Spleen (tissue), 11 donors: ENCODE data around the gene COBL. TPM values are rescaled to one million over a fixed set of nuclear protein-coding genes. Genes with fewer than 3 reads are reported as not detected.

Experiments used
- DNase-seq: peaks from one replicate; pipeline ENCODE4 v3.0.0-alpha.2; 2020
- H3K27ac ChIP-seq, 8 donors: fragments of 200-600 bp; sonication (generic) in 7 of 8; 1 replicate in 4 of 8; 2 replicates in 4 of 8; pipeline versions ENCODE4 v1.5.0 to v1.8.0; 2016 to 2021; ENCODE audit warnings: inconsistent platforms in 4 of 8, mild to moderate bottlenecking in 4 of 8, moderate library complexity in 1 of 8
- H3K27me3 ChIP-seq, 7 donors: fragments of 200-600 bp; sonication (generic) in 6 of 7; replicated peaks in 1 of 7; 1 replicate in 4 of 7; 2 replicates in 3 of 7; pipeline versions ENCODE4 v1.5.0 to v1.8.0; 2016 to 2021; ENCODE audit warnings: inconsistent platforms in 3 of 7, mild to moderate bottlenecking in 1 of 7
- H3K36me3 ChIP-seq, 6 donors: fragments of 200-600 bp; sonication (generic) in 5 of 6; 1 replicate in 4 of 6; 2 replicates in 2 of 6; pipeline versions ENCODE4 v1.5.0 to v1.8.0; 2016 to 2021; ENCODE audit warnings: inconsistent platforms in 2 of 6
- H3K4me1 ChIP-seq, 6 donors: fragments of 200-600 bp; sonication (generic) in 5 of 6; 1 replicate in 3 of 6; 2 replicates in 3 of 6; pipeline versions ENCODE4 v1.5.0 to v1.8.0; 2016 to 2021; ENCODE audit warnings: inconsistent platforms in 3 of 6
- H3K4me3 ChIP-seq, 8 donors: fragments of 200-600 bp; sonication (generic) in 7 of 8; 1 replicate in 4 of 8; 2 replicates in 4 of 8; pipeline versions ENCODE4 v1.5.0 to v1.8.0; 2016 to 2021; ENCODE audit warnings: inconsistent platforms in 4 of 8, mild to moderate bottlenecking in 4 of 8, moderate library complexity in 2 of 8
- H3K9me3 ChIP-seq, 8 donors: fragments of 200-600 bp; sonication (generic) in 7 of 8; 1 replicate in 4 of 8; 2 replicates in 4 of 8; pipeline versions ENCODE4 v1.5.0 to v1.8.0; 2016 to 2021; ENCODE audit warnings: inconsistent platforms in 4 of 8
- CTCF ChIP-seq, 11 experiments: fragments of 200-600 bp in 7 of 11; fragments of 450-650 bp in 4 of 11; sonication (generic) in 4 of 11; IDR thresholded peaks in 8 of 11; conservative IDR thresholded peaks in 3 of 11; 1 replicate in 7 of 11; 2 replicates in 4 of 11; pipeline versions ENCODE4 v1.4.0 to v1.8.0; 2016 to 2021; ENCODE audit warnings: antibody characterized with exemption in 11 of 11, inconsistent platforms in 4 of 11, mild to moderate bottlenecking in 1 of 11
- POLR2A ChIP-seq, 3 donors: fragments of 450-650 bp; IDR thresholded peaks; one replicate each; pipeline ENCODE4 v1.5.1; 2017; ENCODE audit warnings: antibody characterized with exemption in 3 of 3, mild to moderate bottlenecking in 1 of 3
- POLR2AphosphoS5 ChIP-seq, 3 donors: sonication (generic); formaldehyde crosslinking; IDR thresholded peaks; one replicate each; pipeline ENCODE4 v1.5.1; 2017; ENCODE audit warnings: antibody characterized with exemption in 3 of 3
- WGBS, 5 donors: extraction: QIAGEN DNeasy Blood & Tissue Kit in 3 of 5; methylation state at CpG; one replicate each; pipeline versions ENCODE4 v1.1.5 to v1.1.7; 2013 to 2018; 5-methylcytosine and 5-hydroxymethylcytosine counted together
- intact Hi-C: fragments of 100-400 bp; cut with DNase I; formaldehyde crosslinking; loops from one replicate; pipeline ENCODE4 v1.15.0; 2023; ENCODE audit warnings: low total_unique reads
- polyA plus RNA-seq, 3 donors: library from polyadenylated mRNA; stranded (reverse); fragments of 200-250 nt; gene quantifications; one replicate each; pipeline ENCODE4 v1.2.1, GENCODE V29; 2013
- total RNA-seq, 7 donors: library from RNA; depleted of rRNA in 3 of 7; stranded (reverse); fragments of >200 nt in 3 of 7; fragmentation: NEBNext Ultra II Directional in 4 of 7; extraction: Animal tissue kit (Norgen Biotek cat#: 25700) in 4 of 7; gene quantifications; one replicate each; pipeline versions ENCODE4 v1.1.0 to v1.2.1, GENCODE V29; 2016 to 2021
- donor health status: healthy with polysubstance abuse.
- donor health status: DM: no; HTN: no; CAD: no; lungs with moderate emphysema.
- donor health status: DM: no; HTN: no; CAD: no.
- donor health status: Bipolar disorder and iron deficiency.
- donor health status: healthy.
- donor health status: DM: no; HTN: no; CAD: no.
- donor health status: DM: yes; HTN: yes; CAD: no.

COBL gene
- total and polyA plus RNA-seq, 10 donors = 0.09 to 0.80 (median 0.57) TPM; not detected in 1

DNA sequence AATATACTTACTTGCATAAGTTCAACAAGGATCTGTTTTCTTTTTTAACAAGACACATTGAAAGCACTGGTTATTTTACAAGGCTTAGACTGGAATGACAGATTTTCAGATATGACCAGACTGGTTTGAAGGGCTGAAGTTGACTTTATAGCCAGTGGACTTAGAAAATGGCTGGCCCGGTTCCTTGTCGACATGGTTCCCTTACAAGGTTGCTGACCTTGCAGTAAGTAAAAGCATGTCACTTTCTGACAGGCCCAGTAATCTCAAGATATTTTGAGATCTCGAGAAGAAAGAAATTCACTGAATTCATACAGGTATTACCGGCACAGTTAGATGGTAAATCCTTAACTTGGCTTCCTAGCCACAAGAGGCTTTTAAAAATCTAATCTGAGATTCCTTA is 136.5 kb downstream of the COBL start:
- intact Hi-C loops = no loop called here
- no peaks in the 10 kb centered on the region for H3K9me3 ChIP-seq
- H3K27me3 ChIP-seq = peaks cover 0 to 24% (median 0%) of the 10 kb centered on the region in 7 donors
- H3K27ac ChIP-seq = no peak overlapping the region
- no peak overlapping the region for H3K4me3 ChIP-seq
- 86 to 93% (median 90%) methylated on average over 4 of the region's 4 CpGs for WGBS, 5 donors
- no peaks in the 10 kb centered on the region for H3K4me1 ChIP-seq
- TF ChIP-seq POLR2A (IDR thresholded peaks at IDR 0.05) (no peak), POLR2AphosphoS5 (IDR thresholded peaks at IDR 0.05) (no peak), CTCF (IDR thresholded peaks at IDR 0.05 in 8 of 11, conservative IDR thresholded peaks at IDR 0.05 in 3 of 11) (no peak)
- no peak for DNase-seq
- H3K36me3 ChIP-seq = no peaks in the 10 kb centered on the region

GRCh38 chr7:51175992-51176388 is 140.6 kb downstream of the COBL start:
- H3K36me3 ChIP-seq = no peaks in the 10 kb centered on the region
- H3K4me3 ChIP-seq = no peak overlapping the region
- H3K9me3 ChIP-seq = no peaks in the 10 kb centered on the region
- intact Hi-C loops = no loop called here
- WGBS, 5 donors = 29 to 59% (median 47%) methylated on average over 3 of the region's 3 CpGs
- DNase-seq = no peak
- TF ChIP-seq POLR2A (IDR thresholded peaks at IDR 0.05) = no peak
- no peak for TF ChIP-seq CTCF (IDR thresholded peaks at IDR 0.05 in 8 of 11, conservative IDR thresholded peaks at IDR 0.05 in 3 of 11)
- no peak for TF ChIP-seq POLR2AphosphoS5 (IDR thresholded peaks at IDR 0.05)
- no peaks in the 10 kb centered on the region for H3K4me1 ChIP-seq
- H3K27ac ChIP-seq = no peak overlapping the region
- peaks cover 0 to 16% (median 0%) of the 10 kb centered on the region in 7 donors for H3K27me3 ChIP-seq

DNA sequence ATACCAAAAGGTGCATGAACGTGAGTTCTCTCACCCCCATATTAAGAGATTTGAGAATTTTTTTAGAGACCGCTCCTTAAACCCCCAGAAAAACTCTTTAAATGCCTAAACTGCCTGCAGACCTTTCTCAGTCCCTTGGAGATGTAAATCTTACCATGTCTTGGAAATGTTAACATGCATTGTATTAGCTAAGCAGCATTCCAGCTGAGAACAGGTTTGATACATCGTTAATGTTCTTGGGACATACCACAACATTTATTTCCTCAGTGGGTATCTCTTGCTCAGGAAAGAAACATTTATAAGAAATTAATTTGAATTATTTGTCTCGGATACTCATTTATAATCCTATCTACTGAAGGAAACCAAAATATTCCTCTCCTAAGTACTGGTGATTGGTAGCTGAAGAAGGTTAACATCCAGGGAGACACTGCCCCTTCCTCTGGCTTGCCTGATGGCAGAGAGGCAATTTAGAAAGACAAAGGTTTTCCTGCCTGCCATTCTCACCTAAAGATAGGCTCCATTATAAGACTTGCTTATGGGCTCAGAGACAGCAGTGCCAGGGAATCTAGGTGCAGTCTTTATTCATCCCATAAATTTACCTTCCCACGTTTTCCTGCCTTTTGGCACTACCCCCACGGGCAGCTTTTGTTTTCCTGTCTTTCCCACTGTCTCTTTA is 141.2 kb downstream of the COBL start:
- no peak for DNase-seq
- peaks cover 0 to 16% (median 0%) of the 10 kb centered on the region in 7 donors for H3K27me3 ChIP-seq
- no peak overlapping the region for H3K27ac ChIP-seq
- H3K36me3 ChIP-seq = no peaks in the 10 kb centered on the region
- H3K4me1 ChIP-seq = no peaks in the 10 kb centered on the region
- no peaks in the 10 kb centered on the region for H3K9me3 ChIP-seq
- no peak for TF ChIP-seq POLR2A (IDR thresholded peaks at IDR 0.05)
- TF ChIP-seq CTCF (IDR thresholded peaks at IDR 0.05 in 8 of 11, conservative IDR thresholded peaks at IDR 0.05 in 3 of 11) = no peak
- no peak for TF ChIP-seq POLR2AphosphoS5 (IDR thresholded peaks at IDR 0.05)
- WGBS, 5 donors = 48 to 56% (median 54%) methylated on average over 6 of the region's 6 CpGs
- intact Hi-C loops = no loop called here
- no peak overlapping the region for H3K4me3 ChIP-seq

DNA sequence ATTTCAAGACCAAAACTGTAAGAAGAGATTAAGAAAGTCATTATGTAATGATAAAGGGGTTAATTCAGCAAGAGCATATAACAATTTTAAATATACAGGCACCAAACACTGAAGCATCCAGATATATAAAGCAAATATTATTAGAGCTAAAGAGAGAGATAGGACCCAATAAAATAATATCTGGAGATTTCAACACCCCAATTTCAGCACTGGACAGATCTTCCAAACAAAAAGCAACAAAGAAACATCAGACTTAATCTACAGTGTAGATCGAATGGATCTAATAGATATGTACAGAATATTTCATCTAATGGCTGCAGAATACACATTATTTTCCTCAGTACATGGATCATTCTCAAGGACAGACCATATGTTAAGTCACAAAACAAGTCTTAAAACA is 151.3 kb downstream of the COBL start:
- Histone ChIP-seq H3K27me3 (peaks cover 0 to 14% (median 0%) of the 10 kb centered on the region in 7 donors), H3K9me3 (no peaks in the 10 kb centered on the region), H3K36me3 (no peaks in the 10 kb centered on the region), H3K27ac (no peak overlapping the region), H3K4me1 (peaks cover 0 to 12% (median 4%) of the 10 kb centered on the region in 6 donors), H3K4me3 (no peak overlapping the region)
- intact Hi-C loops = no loop called here
- WGBS, 5 donors = 86 to 93% (median 89%) methylated on average over 1 of the region's 1 CpG
- TF ChIP-seq POLR2AphosphoS5 (IDR thresholded peaks at IDR 0.05) = no peak
- DNase-seq = no peak
